HG03354 (cell line): Measurements from ENCODE around the gene MTMR1.

Experiments used
- ATAC-seq: cut with Tn5 transposase; IDR thresholded peaks from one replicate; pipeline ENCODE4 v1.9.1; 2021; ENCODE audit warnings: mild to moderate bottlenecking; ENCODE audit not compliant: unreplicated experiment, poor library complexity, severe bottlenecking

MTMR1 gene

DNA sequence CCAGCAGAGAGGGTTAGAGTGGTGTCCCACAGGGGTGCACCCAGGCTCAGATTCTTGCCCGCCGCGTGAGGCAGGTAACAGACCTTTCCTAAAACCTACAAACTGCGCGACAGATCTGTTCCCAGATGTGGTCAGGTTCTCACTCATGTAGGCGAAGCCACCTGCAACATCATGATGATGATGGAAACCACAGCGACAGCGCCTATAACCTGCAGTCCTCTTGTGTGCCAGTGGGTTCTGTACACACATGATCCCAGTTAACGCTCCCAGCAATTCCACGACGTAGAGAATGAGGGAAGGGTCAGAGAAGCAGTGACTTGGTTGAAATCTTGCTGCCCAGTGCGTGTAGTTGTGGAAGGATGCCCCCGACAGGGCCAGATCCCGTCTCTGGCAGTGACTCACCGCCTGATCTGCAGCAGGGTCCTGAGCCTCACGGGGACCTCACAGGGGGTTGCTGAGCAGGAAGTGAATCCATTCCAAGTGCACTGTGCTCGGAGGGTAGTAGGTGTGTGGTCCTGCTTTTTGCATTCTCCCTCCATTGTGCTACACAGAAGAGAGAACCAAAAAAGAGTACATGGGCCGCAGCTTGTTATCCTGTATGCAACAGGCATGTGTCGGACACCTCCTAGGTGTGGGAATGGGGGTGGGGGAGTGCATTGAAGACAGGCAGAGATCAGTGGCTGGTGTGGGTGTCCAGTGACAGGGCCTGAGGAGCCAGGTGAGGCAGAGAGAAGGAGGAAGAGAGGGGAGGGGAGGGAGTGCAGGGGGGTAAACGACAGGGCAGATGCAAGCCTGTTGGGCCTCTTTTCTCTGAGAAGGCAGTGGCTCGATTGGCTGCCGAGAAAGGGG is 66.6 kb downstream of the MTMR1 start:
- no peak for ATAC-seq

DNA sequence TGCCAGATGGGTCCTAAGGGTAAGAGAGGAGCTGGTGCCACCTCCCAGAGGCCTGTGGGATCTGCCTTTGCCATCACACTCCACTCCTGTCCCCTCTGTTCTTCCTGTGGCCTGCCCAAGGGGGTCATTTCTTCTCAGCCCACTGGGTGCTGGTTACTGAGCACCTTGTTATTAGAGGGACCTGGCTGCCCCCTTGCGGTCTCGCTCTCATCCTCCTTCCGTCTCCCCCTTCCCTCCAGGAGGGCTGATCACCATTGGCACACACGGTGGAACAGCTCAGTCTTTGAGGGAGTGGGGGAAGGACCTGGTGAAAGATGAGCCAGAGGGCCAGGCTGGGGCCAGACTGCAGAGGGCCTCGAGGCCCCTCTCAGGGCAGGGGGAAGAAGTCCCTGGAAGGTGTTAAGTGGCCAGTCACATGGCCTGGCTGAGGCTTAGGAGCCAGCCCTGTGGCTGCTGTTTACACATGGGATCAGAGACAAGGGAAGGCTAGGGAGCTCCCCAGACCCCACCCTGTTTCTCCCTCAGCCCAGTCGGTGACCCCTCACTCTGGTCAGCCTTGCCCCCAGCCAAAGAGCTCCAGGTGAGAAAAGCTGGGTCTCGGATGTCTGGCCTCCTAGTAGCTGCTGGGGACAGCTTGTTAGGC is 68.1 kb downstream of the MTMR1 start:
- ATAC-seq = no peak

DNA sequence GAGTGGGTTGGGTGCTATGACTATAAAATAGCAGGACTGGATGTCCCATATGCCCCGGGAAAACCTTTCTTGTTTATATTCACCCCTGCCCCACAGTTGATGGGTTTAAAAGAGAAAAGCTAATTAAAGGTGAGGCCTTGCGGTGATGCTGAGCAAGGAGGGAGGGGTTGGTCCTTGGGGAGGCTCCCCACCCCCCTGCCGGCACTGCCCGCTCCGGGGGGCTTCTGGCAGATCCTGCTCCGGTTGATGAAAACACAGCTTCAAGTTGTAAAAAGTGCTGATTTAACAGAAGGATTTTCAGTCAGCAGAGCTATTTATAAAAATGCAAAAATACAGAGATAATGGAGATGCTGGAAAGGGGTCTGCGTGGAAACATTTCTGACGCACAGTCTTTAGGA is 68.6 kb downstream of the MTMR1 start:
- no peak for ATAC-seq

DNA sequence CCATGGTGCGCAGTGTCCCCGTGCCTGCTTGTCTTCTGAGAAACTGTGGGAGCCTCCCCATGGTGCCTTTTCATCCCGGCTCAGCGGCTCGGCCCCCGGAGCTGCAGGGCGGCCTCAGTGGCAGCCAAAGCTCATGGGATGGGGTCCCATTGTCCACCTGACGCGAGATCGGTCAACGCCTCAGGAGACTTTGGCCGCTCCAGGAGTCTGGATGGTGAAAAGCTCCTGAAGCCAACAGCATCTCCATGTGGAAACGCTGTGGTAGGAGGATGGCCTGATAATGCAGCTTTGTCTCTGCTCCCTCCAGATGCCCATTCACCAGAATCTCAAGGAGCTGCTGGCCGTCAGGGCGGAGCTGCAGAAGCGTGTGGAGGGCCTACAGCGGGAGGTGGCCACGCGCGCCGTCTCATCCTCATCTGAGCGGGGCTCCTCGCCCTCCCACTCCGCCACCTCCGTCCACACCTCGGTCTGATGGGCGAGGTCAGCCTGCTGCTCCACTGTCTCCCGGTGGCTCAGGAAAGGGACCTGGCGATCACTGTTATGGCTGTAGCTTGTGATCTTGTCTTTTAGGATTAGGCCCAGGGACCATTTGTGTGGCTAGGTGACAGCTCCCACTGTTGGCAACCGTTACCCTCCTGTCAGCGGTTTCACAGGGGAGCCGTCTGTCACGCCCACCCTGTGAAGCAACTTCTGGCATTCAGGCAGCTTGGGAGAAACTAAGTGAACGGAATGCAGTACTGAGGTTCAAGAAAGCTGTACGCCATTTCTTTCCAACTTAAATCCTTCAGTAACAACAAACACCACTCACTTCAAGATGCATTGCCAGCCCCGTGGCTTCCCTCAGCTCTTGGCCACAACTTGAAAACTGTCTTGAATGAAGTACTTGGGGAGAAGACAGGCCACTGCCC is 69.3 kb downstream of the MTMR1 start:
- ATAC-seq = no peak

DNA sequence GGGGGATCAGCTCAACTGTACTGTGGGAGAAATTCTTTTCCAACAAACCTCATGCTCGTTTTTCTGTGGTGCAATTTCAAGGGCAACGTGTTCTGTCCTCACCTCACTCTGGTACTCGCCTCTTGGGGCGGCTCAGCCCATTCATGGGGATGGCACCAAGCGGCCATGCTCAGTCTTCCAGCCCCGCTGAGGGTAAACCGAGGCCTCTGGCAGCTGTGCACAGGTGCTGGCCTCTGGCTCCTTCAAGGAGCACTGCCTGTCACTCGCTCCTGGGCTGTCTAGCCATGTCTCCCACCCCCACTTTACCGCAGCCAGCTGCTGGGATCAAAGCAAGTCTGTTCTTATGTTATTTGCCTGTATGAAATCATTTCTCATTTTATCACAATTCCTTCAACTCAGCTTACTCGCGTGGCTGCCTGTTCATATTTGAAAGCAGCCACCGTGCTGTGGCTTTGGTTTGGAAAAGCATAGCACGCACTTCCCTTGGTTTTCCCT is 70.2 kb downstream of the MTMR1 start:
- no peak for ATAC-seq

DNA sequence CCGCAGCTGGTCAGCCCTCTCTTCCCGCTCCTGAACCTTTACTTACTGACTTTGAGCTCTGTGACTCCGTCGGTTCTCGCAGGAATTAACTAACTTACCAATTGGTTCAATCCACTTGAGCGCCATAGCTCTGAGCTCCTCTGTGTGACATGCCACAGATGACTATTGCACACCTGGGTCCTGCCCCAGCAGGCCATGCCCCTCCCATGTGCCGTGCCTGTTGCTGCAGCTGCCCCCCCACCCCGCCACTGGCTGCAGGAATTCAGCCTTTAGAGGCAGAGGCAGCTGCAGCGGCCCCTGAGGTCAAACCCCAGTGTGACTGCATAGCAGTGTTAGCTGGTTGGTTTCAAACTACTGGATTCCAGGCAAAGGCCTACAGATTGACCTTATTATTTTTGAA is 70.6 kb downstream of the MTMR1 start:
- ATAC-seq = no peak

DNA sequence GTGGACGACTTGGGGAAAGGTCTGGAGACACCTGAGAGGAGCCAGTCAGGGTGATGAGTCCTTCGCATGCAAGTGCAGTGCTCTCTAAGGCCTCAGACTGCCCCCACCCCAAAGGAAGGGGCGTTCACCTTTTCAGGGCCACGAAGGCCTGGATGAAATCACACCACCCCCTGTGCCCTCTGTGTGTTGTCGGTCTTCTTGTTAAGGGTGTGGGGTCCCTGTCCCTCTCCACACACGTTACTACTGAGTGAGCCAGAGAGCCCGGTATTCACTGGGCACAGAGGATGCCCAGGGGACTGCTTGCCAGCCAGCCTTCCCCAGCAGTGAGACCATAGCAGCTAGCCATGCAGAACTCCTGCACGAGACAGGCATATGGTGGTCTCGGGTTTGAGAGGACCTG is 72.0 kb downstream of the MTMR1 start:
- no peak for ATAC-seq

DNA sequence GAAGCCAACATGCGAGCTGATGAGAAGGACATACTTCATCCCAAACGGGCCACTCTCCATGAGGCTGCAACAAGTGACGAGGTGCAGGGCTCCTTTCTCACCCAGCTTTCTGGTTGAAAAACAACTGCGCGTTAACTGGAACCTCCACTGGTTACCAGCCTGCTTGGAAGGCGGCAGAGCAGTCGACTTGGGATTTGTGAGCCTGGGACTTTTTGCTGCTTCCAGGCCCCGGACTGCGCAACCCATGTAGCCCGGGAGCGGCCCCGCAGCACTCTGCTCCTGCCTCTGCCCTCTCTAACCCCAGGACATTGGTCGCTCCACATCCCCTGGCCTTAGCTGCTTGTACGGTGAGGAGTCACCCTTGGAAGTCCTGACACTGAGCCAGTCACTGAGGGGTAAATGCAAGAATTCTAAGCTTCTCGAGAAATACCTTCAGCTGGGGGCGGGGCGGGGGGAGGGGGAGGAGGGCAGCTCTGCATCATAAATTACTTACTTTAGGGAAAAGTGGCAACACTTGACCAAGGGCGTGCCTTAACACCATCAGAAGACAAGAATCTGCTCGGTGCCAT is 72.7 kb downstream of the MTMR1 start:
- ATAC-seq = no peak

DNA sequence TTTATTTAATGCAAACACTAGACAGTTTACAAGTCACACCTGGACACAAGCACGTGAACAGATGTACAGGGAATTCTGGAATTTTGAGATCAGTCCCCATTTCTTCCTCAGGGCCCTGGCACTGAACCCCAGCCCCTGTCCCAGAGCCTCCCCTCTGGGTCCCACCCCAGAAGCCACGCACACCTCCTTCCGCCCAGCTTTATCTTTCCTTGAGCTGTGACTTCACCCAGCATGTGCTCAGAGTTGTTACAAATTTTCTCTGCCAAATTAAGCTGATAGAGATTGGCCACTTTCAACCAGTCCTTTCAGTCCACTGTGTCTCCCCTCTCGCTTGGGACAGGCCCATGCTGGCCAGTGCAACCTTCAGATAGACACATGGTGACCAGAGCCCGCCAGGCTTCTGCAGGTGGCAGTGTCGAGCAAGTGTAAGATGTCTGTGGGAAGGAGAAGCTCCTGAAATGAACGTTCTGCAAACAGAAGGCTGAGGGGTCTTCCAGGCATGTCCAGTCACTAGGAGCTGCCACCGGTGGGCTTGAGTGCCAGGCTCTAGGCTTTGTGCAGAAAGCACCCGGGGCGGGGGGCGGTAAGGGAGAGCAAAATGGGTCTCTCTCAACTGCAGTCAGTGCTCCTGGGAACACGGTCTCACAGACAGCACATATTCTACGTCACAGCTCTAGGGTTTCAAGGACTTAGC is 73.3 kb downstream of the MTMR1 start:
- no peak for ATAC-seq

DNA sequence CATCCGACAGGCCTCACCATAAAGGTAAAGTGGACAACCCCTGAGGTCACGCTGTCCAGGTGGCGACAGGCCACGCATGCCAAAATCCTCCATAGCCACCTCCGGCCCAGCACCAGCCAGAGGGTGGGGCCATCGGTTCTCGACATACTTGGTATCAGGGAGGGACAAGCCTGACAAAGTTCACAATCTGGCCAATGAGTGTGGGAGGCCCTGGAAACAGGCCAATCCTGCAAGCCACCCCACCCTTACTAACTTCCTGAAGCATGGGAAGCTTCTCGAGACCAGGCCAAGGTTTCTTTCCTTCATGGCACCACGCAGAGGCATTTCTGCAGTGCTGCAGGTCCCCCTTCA is 73.8 kb downstream of the MTMR1 start:
- ATAC-seq = no peak

DNA sequence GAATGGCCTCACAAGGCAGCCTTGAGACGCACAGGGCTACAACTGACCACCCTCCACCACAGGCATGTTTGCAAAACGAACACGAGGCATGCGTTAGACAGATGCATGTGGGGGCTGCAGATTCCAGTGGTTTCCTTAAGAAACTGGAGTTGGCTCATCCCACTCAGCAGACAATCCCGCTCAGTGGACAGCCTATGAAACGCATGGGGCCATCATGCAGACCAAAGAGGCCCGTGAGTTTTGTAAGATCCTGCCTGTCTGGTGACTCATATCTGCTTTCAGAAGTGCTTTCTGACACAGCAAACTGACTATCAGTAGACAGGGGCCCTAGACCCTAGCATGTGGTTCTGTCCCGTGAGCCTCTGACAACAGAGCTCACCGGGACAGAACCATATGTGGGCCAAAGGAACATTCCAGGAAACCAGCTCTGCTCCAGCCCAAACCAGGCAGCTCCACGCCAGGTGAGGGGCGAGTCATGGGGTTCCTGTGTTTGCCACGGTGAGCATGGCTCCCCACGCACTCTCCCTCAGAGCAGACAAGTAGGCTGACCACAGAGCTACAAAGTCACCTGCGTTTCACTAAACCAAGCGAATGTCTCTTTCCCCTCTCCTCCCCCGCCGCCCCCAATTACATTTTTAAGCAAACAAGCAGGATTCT is 74.4 kb downstream of the MTMR1 start:
- no peak for ATAC-seq

DNA sequence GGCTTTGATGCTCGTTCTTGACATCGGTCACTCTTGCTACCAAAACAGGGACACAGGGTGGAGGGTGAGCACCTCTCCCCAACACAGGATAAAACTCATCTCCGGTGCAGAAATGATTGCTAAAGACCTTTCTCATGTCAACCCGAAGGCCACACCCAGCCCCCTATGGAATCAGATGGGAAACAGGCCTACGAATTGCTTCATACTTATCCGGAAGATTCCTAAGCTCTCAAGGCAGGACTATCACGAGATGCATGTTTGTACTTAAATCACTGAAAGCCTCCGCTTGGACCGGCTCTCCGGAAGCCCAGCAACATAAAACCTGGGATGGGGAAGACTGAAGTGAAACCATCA is 74.9 kb downstream of the MTMR1 start:
- ATAC-seq = no peak

DNA sequence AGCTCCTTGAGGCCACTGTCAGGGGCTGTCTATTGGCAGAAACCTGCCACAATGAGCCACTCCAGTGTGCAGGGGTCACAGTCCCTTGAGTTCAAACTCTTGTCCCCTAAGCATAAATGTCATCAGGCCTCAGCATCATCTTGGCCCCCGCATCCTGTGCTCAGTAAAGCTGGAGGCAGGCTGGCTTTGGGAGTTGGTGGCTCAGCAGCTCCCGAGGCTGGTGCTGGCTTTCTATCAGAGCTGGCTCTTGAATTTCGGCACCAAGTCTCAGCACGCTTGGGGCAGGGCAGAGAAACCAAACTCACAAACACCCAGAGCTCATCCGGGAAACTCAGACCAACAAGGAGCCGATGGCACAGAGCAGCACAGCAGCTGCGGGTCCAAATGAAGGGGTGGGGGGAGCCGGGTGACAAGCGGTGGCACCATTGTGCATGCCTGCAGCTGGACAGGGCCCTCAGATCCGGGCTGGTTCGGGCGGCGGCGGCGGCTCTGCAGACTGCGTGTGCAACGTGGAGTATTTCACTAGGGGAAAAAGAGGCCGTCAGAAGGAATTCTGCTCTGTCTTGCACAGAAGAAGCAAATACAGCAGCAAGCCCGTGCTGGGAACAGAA is 75.5 kb downstream of the MTMR1 start:
- no peak for ATAC-seq

DNA sequence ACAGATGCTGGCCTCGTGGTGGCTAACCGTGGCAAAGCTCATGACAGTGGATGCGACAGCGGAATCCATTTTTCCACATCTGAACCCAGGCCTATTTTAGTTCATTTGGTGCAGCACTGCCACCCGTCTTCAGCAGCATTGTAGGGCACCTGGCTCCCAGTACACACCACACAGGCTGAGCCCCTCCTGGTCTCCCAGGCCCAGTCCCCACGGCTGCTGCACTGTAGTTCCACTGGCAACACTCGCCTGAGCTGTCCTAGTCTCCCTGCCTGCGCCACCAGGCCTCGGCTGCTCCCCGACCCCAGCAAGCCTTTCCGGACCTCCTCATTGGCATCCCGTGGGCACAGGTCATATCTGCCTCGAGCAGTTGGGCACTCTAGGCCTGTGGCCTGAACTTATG is 76.2 kb downstream of the MTMR1 start:
- no peak for ATAC-seq

DNA sequence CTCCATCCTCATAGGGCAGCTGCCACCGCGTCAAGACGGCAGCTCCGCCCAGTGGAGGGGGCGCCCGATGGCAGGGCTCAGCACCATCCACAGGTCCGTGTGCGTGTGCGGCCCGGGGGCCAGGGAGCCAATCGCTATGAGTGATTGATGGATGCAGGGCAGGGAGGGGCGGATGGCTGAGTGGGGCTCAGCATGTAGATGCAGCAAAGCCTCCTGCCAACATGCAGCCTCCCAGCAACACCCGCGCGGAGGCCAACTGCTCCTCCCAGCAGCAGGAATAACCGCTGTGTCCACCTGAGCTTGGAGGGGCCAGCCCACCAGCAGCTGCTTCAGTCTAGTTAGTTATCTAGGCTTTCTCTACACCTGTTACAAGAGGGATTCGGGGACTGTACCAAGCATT is 77.4 kb downstream of the MTMR1 start:
- no peak for ATAC-seq

DNA sequence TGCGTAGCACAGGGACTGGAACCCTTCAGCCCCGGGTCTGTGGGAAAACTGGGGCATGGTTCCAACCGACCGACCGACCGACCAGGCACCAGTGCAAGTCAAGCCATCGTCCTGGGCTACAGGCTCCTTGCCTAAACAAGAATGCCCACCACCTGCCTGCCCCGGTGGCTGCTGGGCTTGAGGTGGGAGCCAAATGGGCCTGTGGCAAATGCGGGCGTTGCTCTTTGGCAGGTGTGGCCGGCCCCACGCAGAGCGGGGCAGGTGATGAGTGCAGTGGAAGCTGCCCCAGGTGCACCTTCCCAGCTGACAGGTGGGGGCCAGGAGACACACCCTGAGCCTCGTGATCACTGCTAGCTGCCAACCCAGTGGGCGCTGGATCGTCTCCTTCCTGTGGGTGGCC is 77.9 kb downstream of the MTMR1 start:
- ATAC-seq = no peak

DNA sequence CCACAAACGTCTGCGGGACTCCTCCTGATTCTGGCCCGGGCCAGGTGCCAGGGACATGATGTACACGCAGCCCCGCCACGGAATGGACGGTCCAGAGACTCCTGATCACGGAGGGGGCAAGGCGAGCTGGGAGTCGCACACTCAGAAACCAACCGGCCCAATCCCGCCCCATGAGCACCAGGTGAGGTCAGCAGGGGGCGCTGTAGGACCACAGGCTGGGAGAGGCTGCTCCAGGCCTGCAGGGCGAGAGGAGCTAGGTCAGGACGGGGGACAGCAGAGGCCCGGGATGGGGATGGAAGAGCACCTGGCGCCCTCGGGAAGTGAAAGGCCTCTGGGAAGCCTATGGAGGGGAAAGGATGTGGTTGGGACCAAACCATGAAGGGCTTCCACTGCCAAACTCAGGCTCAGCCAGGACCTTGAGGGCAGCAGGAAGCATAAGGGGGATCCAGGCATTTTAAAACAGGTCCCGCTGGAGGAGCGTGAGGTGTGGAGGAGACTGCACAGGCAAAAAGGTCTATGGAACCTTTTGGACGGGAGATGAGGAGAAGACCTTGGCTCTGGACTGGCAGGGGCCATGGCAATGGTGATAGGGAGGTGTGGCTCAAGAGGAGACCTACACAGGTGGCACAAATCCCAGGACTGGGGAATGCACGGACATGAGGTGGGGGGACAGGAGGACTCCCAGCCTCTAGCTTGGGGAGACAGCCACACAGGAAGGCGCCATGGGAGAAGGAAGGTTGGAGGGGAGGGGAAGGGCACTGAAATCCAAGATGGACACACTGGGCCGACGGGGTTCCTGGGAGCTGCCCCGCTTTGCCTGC is 79.2 kb downstream of the MTMR1 start:
- ATAC-seq = peak; percentile 89

DNA sequence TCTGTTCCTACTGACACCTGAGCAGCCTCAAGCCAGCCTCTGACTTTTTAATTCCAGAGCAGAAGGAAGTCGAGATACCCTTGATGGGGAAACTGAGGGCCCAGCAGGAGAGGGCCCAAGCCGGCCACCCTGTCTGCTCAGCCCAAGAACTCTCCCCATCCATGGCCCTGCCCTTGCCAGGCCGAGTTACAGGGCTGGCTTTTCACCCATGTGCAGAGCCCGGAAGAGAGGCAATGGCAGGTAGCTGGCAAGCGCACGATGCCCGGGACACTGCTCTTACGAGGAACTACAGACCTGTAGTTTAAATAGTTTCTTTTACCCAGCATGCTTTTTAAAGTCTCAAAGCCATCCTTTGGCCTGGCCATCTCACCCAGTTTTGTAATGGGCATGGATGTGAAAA is 79.9 kb downstream of the MTMR1 start:
- no peak for ATAC-seq
